ENCODE data around the gene LYSMD1.
A peak's percentile ranks its signal among the peaks of the same experiment; 100 is the strongest.
"Not testable (repeated sequence)": the region's sequence is repeated elsewhere in the genome, so short reads cannot be mapped to it uniquely, and the experiment has no call there.

LYSMD1 gene

GRCh38 chr1:151165738-151166504 lies at the start of gene LYSMD1, which contains the start of gene SCNM1:
Gene LYSMD1, minus strand, starts transcription at chr1:151165902. Its CDS starts 644 bp downstream, at chr1:151165258.
Gene SCNM1, plus strand, starts transcription at chr1:151166144. Its CDS starts 9 bp downstream, at chr1:151166153.
- peak; percentile 98 for DNase-seq

GRCh38 chr1:151213560-151213959 lies 47.9 kb upstream of the LYSMD1 start:
- DNase-seq: no peak

GRCh38 chr1:151211972-151212705 lies 46.4 kb upstream of the LYSMD1 start:
- no peak for DNase-seq

- no peak for DNase-seq
Measured at GRCh38 chr1:151210830-151211229, 45.1 kb upstream of the LYSMD1 start.

- DNase-seq: not testable (repeated sequence)
Measured at GRCh38 chr1:151205381-151205965, 39.8 kb upstream of the LYSMD1 start.

GRCh38 chr1:151199873-151200581 lies 34.3 kb upstream of the LYSMD1 start:
- DNase-seq: no peak

GRCh38 chr1:151198254-151199127 lies 32.8 kb upstream of the LYSMD1 start, which contains the start of gene PIP5K1A:
Gene PIP5K1A, plus strand, starts transcription at chr1:151198552. Its CDS starts 445 bp downstream, at chr1:151198997.
- peak; percentile 98 for DNase-seq

GRCh38 chr1:151197863-151198253 lies 32.2 kb upstream of the LYSMD1 start:
- DNase-seq: no peak

- peak; percentile 72 for DNase-seq
Measured at GRCh38 chr1:151196292-151196800, 30.6 kb upstream of the LYSMD1 start.

- not testable (repeated sequence) for DNase-seq
Measured at GRCh38 chr1:151194894-151195594, 29.3 kb upstream of the LYSMD1 start.

- DNase-seq: no peak
Measured at GRCh38 chr1:151193856-151194255, 28.2 kb upstream of the LYSMD1 start.

GRCh38 chr1:151193304-151193703 lies 27.6 kb upstream of the LYSMD1 start:
- DNase-seq: no peak

- no peak for DNase-seq
Measured at GRCh38 chr1:151192047-151192446, 26.3 kb upstream of the LYSMD1 start.

GRCh38 chr1:151189637-151190445 lies 24.1 kb upstream of the LYSMD1 start, which contains the start of gene VPS72:
Gene VPS72, minus strand, starts transcription at chr1:151190197. Its CDS starts 76 bp downstream, at chr1:151190121.
- peak; percentile 93 for DNase-seq

- DNase-seq: not testable (repeated sequence)
Measured at GRCh38 chr1:151188667-151189066, 23.0 kb upstream of the LYSMD1 start.

GRCh38 chr1:151187205-151187604 lies 21.5 kb upstream of the LYSMD1 start:
- DNase-seq: no peak

- DNase-seq: no peak
Measured at GRCh38 chr1:151184211-151184610, 18.5 kb upstream of the LYSMD1 start.

GRCh38 chr1:151176514-151177045 lies 10.9 kb upstream of the LYSMD1 start:
- no peak for DNase-seq

- DNase-seq: no peak
Measured at GRCh38 chr1:151175863-151176262, 10.2 kb upstream of the LYSMD1 start, which contains the start of gene TMOD4. Gene TMOD4, minus strand, starts transcription at chr1:151175981. Its CDS starts 1,106 bp downstream, at chr1:151174875.

All from right hindlimb (tissue), 1 donor.